Measurements from ENCODE around the gene CRYBG1.

CRYBG1 gene

GRCh38 chr6:106356378-106356777, 4.1 kb upstream of the CRYBG1 start:
- DNase-seq (ENCODE audit: low read depth, low spot score) = no peak
- H3K4me3 ChIP-seq (ENCODE audit: low read depth, low read length) = no peak overlapping the region
- TF ChIP-seq, protein P1, sequence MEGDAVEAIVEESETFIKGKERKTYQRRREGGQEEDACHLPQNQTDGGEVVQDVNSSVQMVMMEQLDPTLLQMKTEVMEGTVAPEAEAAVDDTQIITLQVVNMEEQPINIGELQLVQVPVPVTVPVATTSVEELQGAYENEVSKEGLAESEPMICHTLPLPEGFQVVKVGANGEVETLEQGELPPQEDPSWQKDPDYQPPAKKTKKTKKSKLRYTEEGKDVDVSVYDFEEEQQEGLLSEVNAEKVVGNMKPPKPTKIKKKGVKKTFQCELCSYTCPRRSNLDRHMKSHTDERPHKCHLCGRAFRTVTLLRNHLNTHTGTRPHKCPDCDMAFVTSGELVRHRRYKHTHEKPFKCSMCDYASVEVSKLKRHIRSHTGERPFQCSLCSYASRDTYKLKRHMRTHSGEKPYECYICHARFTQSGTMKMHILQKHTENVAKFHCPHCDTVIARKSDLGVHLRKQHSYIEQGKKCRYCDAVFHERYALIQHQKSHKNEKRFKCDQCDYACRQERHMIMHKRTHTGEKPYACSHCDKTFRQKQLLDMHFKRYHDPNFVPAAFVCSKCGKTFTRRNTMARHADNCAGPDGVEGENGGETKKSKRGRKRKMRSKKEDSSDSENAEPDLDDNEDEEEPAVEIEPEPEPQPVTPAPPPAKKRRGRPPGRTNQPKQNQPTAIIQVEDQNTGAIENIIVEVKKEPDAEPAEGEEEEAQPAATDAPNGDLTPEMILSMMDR (IDR thresholded peaks at IDR 0.05; ENCODE audit: low read depth, low read length) = no peak
- in situ Hi-C loops (cut with HindIII; ENCODE audit: low sequenced_read_pairs) = no loop called here

DNA sequence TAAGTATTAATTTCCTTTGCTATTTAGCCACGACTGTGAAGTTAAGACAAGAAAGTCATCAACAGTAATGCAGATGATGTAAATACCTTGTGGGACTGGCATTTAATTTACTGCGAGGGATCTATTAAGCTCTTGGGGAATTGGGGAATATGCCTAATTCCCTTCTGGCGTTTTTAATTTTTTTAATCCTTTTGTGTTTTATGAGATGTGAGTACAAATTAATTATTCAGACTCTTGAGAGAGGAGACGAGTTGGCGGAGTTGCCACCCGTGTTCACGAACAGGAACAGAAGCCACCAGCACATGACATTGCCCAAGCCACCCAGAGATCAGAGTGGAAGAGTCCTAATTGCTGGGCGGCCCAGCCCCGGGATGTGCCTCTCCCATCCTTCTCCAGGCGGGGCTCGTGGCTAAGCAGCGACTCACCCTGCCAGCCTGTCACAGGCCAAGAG, 533 bp upstream of the CRYBG1 start:
- peak overlapping the region; percentile 37 for H3K4me3 ChIP-seq (ENCODE audit: low read depth, low read length)
- TF ChIP-seq, protein P1 (IDR thresholded peaks at IDR 0.05; ENCODE audit: low read depth, low read length) = no peak

DNA sequence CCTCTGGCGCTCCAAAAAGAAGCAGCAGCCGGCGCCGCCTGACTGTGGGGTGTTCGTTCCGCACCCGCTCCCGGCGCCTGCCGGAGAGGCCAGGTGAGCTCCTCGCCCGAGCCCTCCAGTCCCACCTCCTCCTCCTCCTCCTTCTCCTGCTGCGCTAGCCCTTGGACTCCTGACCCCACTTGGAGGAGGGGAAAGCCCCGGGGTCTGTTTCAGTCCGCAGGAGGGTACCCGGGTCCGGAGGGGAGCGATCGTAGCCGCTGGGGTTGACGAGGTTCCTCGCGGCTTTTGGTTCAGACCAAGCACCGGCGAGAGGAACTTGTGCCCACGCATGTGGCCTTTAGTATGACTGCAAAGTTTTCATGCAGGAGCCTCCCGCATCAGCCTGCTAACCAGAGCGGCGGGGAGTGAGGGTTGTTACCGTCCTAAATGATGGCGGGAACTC, 493 bp downstream of the CRYBG1 start:
- in situ Hi-C loops (cut with HindIII; ENCODE audit: low sequenced_read_pairs) = no loop called here
- DNase-seq (ENCODE audit: low read depth, low spot score) = no peak
- peak overlapping the region; percentile 37 for H3K4me3 ChIP-seq (ENCODE audit: low read depth, low read length)
- TF ChIP-seq, protein P1 (IDR thresholded peaks at IDR 0.05; ENCODE audit: low read depth, low read length) = no peak

More for the DNA sequence above, 533 bp upstream of the CRYBG1 start:
- DNase-seq (ENCODE audit: low read depth, low spot score) = no peak
- in situ Hi-C loops (cut with HindIII; ENCODE audit: low sequenced_read_pairs) = no loop called here

GRCh38 chr6:106363401-106364138, 3.1 kb downstream of the CRYBG1 start:
- TF ChIP-seq, protein P1 (IDR thresholded peaks at IDR 0.05; ENCODE audit: low read depth, low read length) = no peak
- no peak overlapping the region for H3K4me3 ChIP-seq (ENCODE audit: low read depth, low read length)
- in situ Hi-C loops (cut with HindIII; ENCODE audit: low sequenced_read_pairs) = no loop called here
- no peak for DNase-seq (ENCODE audit: low read depth, low spot score)

- in situ Hi-C loops (cut with HindIII; ENCODE audit: low sequenced_read_pairs) = no loop called here
- TF ChIP-seq, protein P1 (IDR thresholded peaks at IDR 0.05; ENCODE audit: low read depth, low read length) = no peak
- DNase-seq (ENCODE audit: low read depth, low spot score) = no peak
- no peak overlapping the region for H3K4me3 ChIP-seq (ENCODE audit: low read depth, low read length)
Observed at GRCh38 chr6:106369739-106370138, 9.2 kb downstream of the CRYBG1 start.

GRCh38 chr6:106370639-106371038, 10.1 kb downstream of the CRYBG1 start:
- TF ChIP-seq, protein P1 (IDR thresholded peaks at IDR 0.05; ENCODE audit: low read depth, low read length) = no peak
- H3K4me3 ChIP-seq (ENCODE audit: low read depth, low read length) = no peak overlapping the region
- in situ Hi-C loops (cut with HindIII; ENCODE audit: low sequenced_read_pairs) = no loop called here
- DNase-seq (ENCODE audit: low read depth, low spot score) = no peak
